OCI-LY7 (cell line): ENCODE measurements around the gene POU2F3.

Experiments used
- EZH2phosphoT487 ChIP-seq: fragments of 200-600 bp; sonication (generic); IDR thresholded peaks from 2 replicates; pipeline ENCODE4 v1.6.1; 2018; ENCODE audit warnings: low read depth, borderline replicate concordance, mild to moderate bottlenecking, mixed run types, antibody characterized with exemption, low read length, moderate library complexity, mixed read lengths
- TF ChIP-seq, protein P1 (sequence below): fragments of 200-600 bp; sonication (generic); conservative IDR thresholded peaks from 2 replicates; pipeline ENCODE4 v1.5.1; 2014; ENCODE audit warnings: mild to moderate bottlenecking, antibody characterized with exemption, low read length, moderate library complexity, mixed read lengths

GRCh38 chr11:120226242-120226641, 13.7 kb upstream of the POU2F3 start:
- no peak for TF ChIP-seq EZH2phosphoT487
- TF ChIP-seq, protein P1, sequence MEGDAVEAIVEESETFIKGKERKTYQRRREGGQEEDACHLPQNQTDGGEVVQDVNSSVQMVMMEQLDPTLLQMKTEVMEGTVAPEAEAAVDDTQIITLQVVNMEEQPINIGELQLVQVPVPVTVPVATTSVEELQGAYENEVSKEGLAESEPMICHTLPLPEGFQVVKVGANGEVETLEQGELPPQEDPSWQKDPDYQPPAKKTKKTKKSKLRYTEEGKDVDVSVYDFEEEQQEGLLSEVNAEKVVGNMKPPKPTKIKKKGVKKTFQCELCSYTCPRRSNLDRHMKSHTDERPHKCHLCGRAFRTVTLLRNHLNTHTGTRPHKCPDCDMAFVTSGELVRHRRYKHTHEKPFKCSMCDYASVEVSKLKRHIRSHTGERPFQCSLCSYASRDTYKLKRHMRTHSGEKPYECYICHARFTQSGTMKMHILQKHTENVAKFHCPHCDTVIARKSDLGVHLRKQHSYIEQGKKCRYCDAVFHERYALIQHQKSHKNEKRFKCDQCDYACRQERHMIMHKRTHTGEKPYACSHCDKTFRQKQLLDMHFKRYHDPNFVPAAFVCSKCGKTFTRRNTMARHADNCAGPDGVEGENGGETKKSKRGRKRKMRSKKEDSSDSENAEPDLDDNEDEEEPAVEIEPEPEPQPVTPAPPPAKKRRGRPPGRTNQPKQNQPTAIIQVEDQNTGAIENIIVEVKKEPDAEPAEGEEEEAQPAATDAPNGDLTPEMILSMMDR: no peak
